Measurements from ENCODE around the gene MAT2B.

MAT2B gene

GRCh38 chr5:163496286-163496685, 9.1 kb upstream of the MAT2B start:
- Histone ChIP-seq H3K9me2 (replicated peaks; ENCODE audit: insufficient read depth, low read length) (no peaks in the 10 kb centered on the region), H3K27me3 (ENCODE audit: low read length) (no peaks in the 10 kb centered on the region), H2AFZ (ENCODE audit: low read depth, low read length, severe bottlenecking) (no peak overlapping the region), H3K4me3 (ENCODE audit: insufficient read depth, low read length, poor library complexity, severe bottlenecking) (no peak overlapping the region), H3K9ac (ENCODE audit: low read length) (no peak overlapping the region), H3K79me2 (ENCODE audit: insufficient read depth, low read length) (no peaks in the 10 kb centered on the region), H4K20me1 (ENCODE audit: low read depth, low read length) (no peaks in the 10 kb centered on the region), H3F3A (ENCODE audit: insufficient read depth) (no peaks in the 10 kb centered on the region), H3K27ac (ENCODE audit: low read depth, low read length) (no peak overlapping the region), H3K9me3 (ENCODE audit: insufficient read depth, low read length) (no peaks in the 10 kb centered on the region), H3K36me3 (ENCODE audit: low read length) (peaks cover 5% of the 10 kb centered on the region), H3K4me2 (ENCODE audit: low read depth, low read length, poor library complexity, severe bottlenecking) (no peak overlapping the region)
- TF ChIP-seq CTCF (IDR thresholded peaks at IDR 0.05; ENCODE audit: insufficient read depth, low read length, poor library complexity, severe bottlenecking) (no peak), EZH2phosphoT487 (conservative IDR thresholded peaks at IDR 0.05; ENCODE audit: low read length) (no peak)

- Histone ChIP-seq H2AFZ (ENCODE audit: low read depth, low read length, severe bottlenecking) (no peak overlapping the region), H3K9me3 (ENCODE audit: insufficient read depth, low read length) (no peaks in the 10 kb centered on the region), H3K27ac (ENCODE audit: low read depth, low read length) (no peak overlapping the region), H3K36me3 (ENCODE audit: low read length) (no peaks in the 10 kb centered on the region; the same call in 1 of the 2 replicates), H3K27me3 (ENCODE audit: low read length) (no peaks in the 10 kb centered on the region), H3K4me2 (ENCODE audit: low read depth, low read length, poor library complexity, severe bottlenecking) (no peak overlapping the region), H3K79me2 (ENCODE audit: insufficient read depth, low read length) (no peaks in the 10 kb centered on the region), H3K9ac (ENCODE audit: low read length) (no peak overlapping the region), H3F3A (ENCODE audit: insufficient read depth) (no peaks in the 10 kb centered on the region), H3K9me2 (replicated peaks; ENCODE audit: insufficient read depth, low read length) (no peaks in the 10 kb centered on the region), H3K4me3 (ENCODE audit: insufficient read depth, low read length, poor library complexity, severe bottlenecking) (no peak overlapping the region), H4K20me1 (ENCODE audit: low read depth, low read length) (no peaks in the 10 kb centered on the region)
- no peak for TF ChIP-seq EZH2phosphoT487 (conservative IDR thresholded peaks at IDR 0.05; ENCODE audit: low read length)
These were observed 8.1 kb upstream of the MAT2B start for GRCh38 chr5:163497315-163497714.

GRCh38 chr5:163498886-163499285, 6.5 kb upstream of the MAT2B start:
- H3K4me3 ChIP-seq (ENCODE audit: insufficient read depth, low read length, poor library complexity, severe bottlenecking), result no peak overlapping the region
- H2AFZ ChIP-seq (ENCODE audit: low read depth, low read length, severe bottlenecking), result no peak overlapping the region
- 0 out of 2 replicates have a peak, but pooled peaks cover 2% of the 10 kb centered on the region for H3F3A ChIP-seq (ENCODE audit: insufficient read depth)
- no peak overlapping the region for H3K27ac ChIP-seq (ENCODE audit: low read depth, low read length)
- no peaks in the 10 kb centered on the region for H3K27me3 ChIP-seq (ENCODE audit: low read length)
- H3K36me3 ChIP-seq (ENCODE audit: low read length), result no peaks in the 10 kb centered on the region
- H3K9me2 ChIP-seq (replicated peaks; ENCODE audit: insufficient read depth, low read length), result no peaks in the 10 kb centered on the region
- H3K79me2 ChIP-seq (ENCODE audit: insufficient read depth, low read length), result no peaks in the 10 kb centered on the region
- no peak for TF ChIP-seq EZH2phosphoT487 (conservative IDR thresholded peaks at IDR 0.05; ENCODE audit: low read length)
- no peaks in the 10 kb centered on the region for H4K20me1 ChIP-seq (ENCODE audit: low read depth, low read length)
- H3K9ac ChIP-seq (ENCODE audit: low read length), result no peak overlapping the region
- H3K9me3 ChIP-seq (ENCODE audit: insufficient read depth, low read length), result no peaks in the 10 kb centered on the region
- H3K4me2 ChIP-seq (ENCODE audit: low read depth, low read length, poor library complexity, severe bottlenecking), result no peak overlapping the region

- Histone ChIP-seq H3K79me2 (ENCODE audit: insufficient read depth, low read length) (peaks cover 18% of the 10 kb centered on the region), H3K4me2 (ENCODE audit: low read depth, low read length, poor library complexity, severe bottlenecking) (peak overlapping the region; percentile 92), H3K27me3 (ENCODE audit: low read length) (no peaks in the 10 kb centered on the region), H3K9me2 (replicated peaks; ENCODE audit: insufficient read depth, low read length) (no peaks in the 10 kb centered on the region), H3K27ac (ENCODE audit: low read depth, low read length) (no peak overlapping the region), H3K9me3 (ENCODE audit: insufficient read depth, low read length) (no peaks in the 10 kb centered on the region), H3K36me3 (ENCODE audit: low read length) (no peaks in the 10 kb centered on the region), H3F3A (ENCODE audit: insufficient read depth) (0 out of 2 replicates have a peak, but pooled peaks cover 4% of the 10 kb centered on the region), H3K4me3 (ENCODE audit: insufficient read depth, low read length, poor library complexity, severe bottlenecking) (peak overlapping the region; percentile 90), H4K20me1 (ENCODE audit: low read depth, low read length) (peaks cover 15% of the 10 kb centered on the region), H2AFZ (ENCODE audit: low read depth, low read length, severe bottlenecking) (peak overlapping the region; percentile 92), H3K9ac (ENCODE audit: low read length) (peak overlapping the region; percentile 65)
- TF ChIP-seq EZH2phosphoT487 (conservative IDR thresholded peaks at IDR 0.05; ENCODE audit: low read length) (no peak), CTCF (IDR thresholded peaks at IDR 0.05; ENCODE audit: insufficient read depth, low read length, poor library complexity, severe bottlenecking) (no peak)
These were observed 2.9 kb upstream of the MAT2B start for GRCh38 chr5:163502521-163502920.

Measured in SU-DHL-6 (cell line).